ENCODE results near the gene KHDRBS2. TPM values are rescaled to one million over a fixed set of nuclear protein-coding genes. Genes with fewer than 3 reads are reported as not detected.

Gene KHDRBS2
- total RNA-seq, 1 donor from 2014 or later = not detected

DNA sequence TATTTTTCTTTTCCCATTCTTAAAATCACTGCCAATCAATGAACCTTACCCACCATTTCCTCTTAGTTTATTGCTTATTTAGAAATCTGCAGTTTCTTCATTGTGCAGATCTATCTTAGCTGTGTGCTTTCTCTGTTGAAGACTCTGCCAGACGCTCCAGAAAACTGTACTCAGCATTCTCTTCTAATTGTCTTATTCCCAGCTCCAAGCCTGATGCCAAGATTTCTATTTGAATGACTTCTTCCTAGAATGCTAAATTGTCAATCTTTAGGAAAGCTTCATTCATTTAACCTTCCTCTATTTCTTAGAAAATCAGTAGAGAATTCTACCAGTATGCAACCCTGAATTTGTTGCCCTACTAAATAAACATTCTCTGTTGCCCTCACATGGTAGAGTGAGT is 308.9 kb downstream of the KHDRBS2 start:
- Histone ChIP-seq H3K4me1 (no peaks in the 10 kb centered on the region), H3K9me3 (no peaks in the 10 kb centered on the region), H3K27me3 (no peaks in the 10 kb centered on the region), H3K36me3 (no peaks in the 10 kb centered on the region), H3K27ac (no peak overlapping the region), H3K4me3 (no peak overlapping the region)
- intact Hi-C loops (cut with DNase I) = no loop called here
- TF ChIP-seq, protein P1, sequence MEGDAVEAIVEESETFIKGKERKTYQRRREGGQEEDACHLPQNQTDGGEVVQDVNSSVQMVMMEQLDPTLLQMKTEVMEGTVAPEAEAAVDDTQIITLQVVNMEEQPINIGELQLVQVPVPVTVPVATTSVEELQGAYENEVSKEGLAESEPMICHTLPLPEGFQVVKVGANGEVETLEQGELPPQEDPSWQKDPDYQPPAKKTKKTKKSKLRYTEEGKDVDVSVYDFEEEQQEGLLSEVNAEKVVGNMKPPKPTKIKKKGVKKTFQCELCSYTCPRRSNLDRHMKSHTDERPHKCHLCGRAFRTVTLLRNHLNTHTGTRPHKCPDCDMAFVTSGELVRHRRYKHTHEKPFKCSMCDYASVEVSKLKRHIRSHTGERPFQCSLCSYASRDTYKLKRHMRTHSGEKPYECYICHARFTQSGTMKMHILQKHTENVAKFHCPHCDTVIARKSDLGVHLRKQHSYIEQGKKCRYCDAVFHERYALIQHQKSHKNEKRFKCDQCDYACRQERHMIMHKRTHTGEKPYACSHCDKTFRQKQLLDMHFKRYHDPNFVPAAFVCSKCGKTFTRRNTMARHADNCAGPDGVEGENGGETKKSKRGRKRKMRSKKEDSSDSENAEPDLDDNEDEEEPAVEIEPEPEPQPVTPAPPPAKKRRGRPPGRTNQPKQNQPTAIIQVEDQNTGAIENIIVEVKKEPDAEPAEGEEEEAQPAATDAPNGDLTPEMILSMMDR (IDR thresholded peaks at IDR 0.05) = no peak
- DNase-seq (ENCODE audit: low spot score in 2 of 2) = no peak

DNA sequence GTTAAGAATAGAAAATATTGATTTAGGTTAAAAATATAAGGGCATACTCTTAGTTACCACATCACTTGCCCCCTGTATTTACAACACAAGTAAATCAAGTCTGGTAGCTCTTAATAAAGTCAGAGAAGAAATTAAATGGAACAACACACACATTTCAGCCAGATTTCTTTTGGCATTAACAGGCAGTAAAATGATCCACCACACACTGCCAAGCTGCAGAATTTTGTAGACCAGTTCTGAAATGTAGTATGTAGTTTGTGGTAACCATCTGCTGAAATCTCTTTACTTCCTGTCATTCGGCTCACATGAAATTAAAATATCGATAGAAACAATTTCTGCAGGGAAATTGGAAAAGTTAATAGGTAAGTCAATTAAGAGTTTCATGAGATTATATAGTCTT is 326.8 kb downstream of the KHDRBS2 start:
- H3K9me3 ChIP-seq = peaks cover 0 to 3% of the 10 kb centered on the region in 2 donors
- no peak for DNase-seq (ENCODE audit: low spot score in 2 of 2)
- intact Hi-C loops (cut with DNase I) = no loop called here
- H3K4me1 ChIP-seq = no peaks in the 10 kb centered on the region
- H3K27me3 ChIP-seq = no peaks in the 10 kb centered on the region
- TF ChIP-seq, protein P1 (IDR thresholded peaks at IDR 0.05) = no peak
- H3K4me3 ChIP-seq = no peak overlapping the region
- no peaks in the 10 kb centered on the region for H3K36me3 ChIP-seq
- no peak overlapping the region for H3K27ac ChIP-seq

DNA sequence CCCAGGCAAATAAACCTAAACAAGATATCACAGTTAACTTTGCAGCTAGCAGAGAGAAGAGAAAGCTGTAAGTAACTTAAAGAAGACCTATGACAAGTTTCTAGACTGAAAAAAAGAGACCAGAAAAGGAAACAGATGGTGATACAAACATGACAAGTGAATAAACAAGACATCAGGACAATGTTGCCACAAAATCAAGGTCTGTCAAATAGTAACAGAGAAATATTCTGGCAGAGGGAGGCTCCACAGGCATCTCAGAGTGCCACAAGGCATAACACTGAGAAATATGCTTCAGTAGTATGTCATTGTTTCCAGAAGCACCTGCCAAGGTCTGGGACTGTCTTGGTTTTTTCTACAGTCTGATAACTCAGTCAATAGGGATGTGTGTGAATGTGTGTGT is 332.2 kb downstream of the KHDRBS2 start:
- Histone ChIP-seq H3K4me3 (no peak overlapping the region), H3K36me3 (no peaks in the 10 kb centered on the region), H3K4me1 (no peaks in the 10 kb centered on the region), H3K27ac (no peak overlapping the region), H3K9me3 (peaks cover 0 to 3% of the 10 kb centered on the region in 2 donors), H3K27me3 (no peaks in the 10 kb centered on the region)
- no peak for DNase-seq (ENCODE audit: low spot score in 2 of 2)
- intact Hi-C loops (cut with DNase I) = no loop called here
- TF ChIP-seq, protein P1 (IDR thresholded peaks at IDR 0.05) = no peak

DNA sequence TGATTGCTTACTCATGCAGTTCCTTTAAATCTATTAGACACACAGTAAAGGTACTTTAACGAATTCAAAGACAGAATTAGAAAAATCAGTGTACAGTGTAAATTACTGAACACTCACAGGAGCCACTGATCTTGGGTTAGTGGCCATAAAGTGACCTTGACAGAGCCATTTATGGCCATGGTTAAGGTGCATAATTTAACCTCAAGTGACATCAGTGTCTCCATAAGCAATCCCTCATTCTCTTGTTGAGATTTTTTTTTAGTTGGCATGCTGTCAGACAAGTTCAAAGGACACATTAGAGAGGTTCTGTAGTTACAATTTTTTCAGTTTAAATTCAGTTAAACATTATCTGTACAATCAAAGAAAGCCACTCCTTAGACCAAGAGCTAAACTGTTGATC is 334.4 kb downstream of the KHDRBS2 start:
- intact Hi-C loops (cut with DNase I) = no loop called here
- no peaks in the 10 kb centered on the region for H3K9me3 ChIP-seq
- TF ChIP-seq, protein P1 (IDR thresholded peaks at IDR 0.05) = no peak
- no peaks in the 10 kb centered on the region for H3K36me3 ChIP-seq
- no peak for DNase-seq (ENCODE audit: low spot score in 2 of 2)
- H3K4me1 ChIP-seq = no peaks in the 10 kb centered on the region
- H3K27me3 ChIP-seq = no peaks in the 10 kb centered on the region
- H3K4me3 ChIP-seq = no peak overlapping the region
- no peak overlapping the region for H3K27ac ChIP-seq

DNA sequence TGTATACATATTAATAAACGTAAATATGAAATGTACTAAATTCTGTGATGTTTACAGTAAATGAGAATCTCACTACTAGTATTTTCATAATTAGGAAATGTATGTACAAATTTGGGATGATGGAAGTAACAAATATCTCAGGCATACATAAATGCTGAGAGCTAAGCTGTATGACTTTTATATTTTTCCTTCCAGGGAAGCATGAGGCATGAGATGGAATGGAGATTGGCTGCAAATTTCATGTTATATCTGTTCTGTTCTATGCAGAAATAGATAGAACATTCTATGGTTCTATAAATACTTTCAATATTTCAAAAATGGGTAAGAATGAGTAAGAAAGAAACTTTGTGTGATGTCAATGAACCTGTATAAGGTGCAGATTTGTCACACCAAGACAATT is 335.2 kb downstream of the KHDRBS2 start:
- Histone ChIP-seq H3K4me1 (no peaks in the 10 kb centered on the region), H3K27ac (no peak overlapping the region), H3K27me3 (no peaks in the 10 kb centered on the region), H3K36me3 (no peaks in the 10 kb centered on the region), H3K4me3 (no peak overlapping the region), H3K9me3 (no peaks in the 10 kb centered on the region)
- DNase-seq (ENCODE audit: low spot score in 2 of 2) = no peak
- intact Hi-C loops (cut with DNase I) = no loop called here
- TF ChIP-seq, protein P1 (IDR thresholded peaks at IDR 0.05) = no peak

DNA sequence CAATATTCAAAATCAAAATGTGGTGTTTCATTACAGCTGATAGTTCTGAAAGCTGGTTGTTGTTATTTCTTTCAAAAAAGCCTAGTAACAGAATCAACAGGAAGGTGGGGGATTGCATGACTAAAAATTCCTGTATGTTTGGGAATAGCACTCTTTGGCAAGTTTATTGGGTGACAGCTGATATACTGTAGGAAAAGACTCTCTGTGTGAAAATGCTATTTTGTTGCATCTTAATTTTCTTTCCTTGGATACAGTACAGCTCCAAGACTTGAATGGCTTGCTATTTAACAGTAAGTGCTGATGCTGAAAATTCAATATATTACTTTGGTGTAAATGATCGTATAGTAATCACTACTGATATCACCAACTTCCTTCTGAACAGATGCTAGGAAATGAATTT is 336.1 kb downstream of the KHDRBS2 start:
- Histone ChIP-seq H3K4me3 (no peak overlapping the region), H3K4me1 (no peaks in the 10 kb centered on the region), H3K27ac (no peak overlapping the region), H3K27me3 (no peaks in the 10 kb centered on the region), H3K36me3 (no peaks in the 10 kb centered on the region), H3K9me3 (no peaks in the 10 kb centered on the region)
- DNase-seq (ENCODE audit: low spot score in 2 of 2) = no peak
- TF ChIP-seq, protein P1 (IDR thresholded peaks at IDR 0.05) = no peak
- intact Hi-C loops (cut with DNase I) = no loop called here

Data from ascending aorta (tissue), 2 donors.